Measurements from ENCODE around the gene AATK. TPM values are rescaled to one million over a fixed set of nuclear protein-coding genes. Genes with fewer than 3 reads are reported as not detected.

The AATK gene
- total and polyA plus RNA-seq, 2 of the 13 experiments (the other 11 are each of a cell fraction or from before 2014, with no cell fraction given) = 2.9 to 8.4 TPM

GRCh38 chr17:81099888-81100287 is 66.1 kb downstream of the AATK start (continued):
- no peak for TF ChIP-seq ZNF646 (CRISPR knock-in tag; IDR thresholded peaks at IDR 0.05)
- no peak for TF ChIP-seq KDM3A (CRISPR knock-in tag; IDR thresholded peaks at IDR 0.05; ENCODE audit: low read depth)
- no peak for TF ChIP-seq TCF7L2 (IDR thresholded peaks at IDR 0.05; ENCODE audit: low read depth, low read length)
- no peak for TF ChIP-seq ZNF446 (CRISPR knock-in tag; IDR thresholded peaks at IDR 0.05)
- no peak for TF ChIP-seq ZNF572 (CRISPR knock-in tag; IDR thresholded peaks at IDR 0.05)
- no peak for TF ChIP-seq NFKBIZ (CRISPR knock-in tag; IDR thresholded peaks at IDR 0.05)
- TF ChIP-seq ZNF768 (CRISPR knock-in tag; IDR thresholded peaks at IDR 0.05) = no peak
- no peak for TF ChIP-seq KMT2B (CRISPR knock-in tag; IDR thresholded peaks at IDR 0.05)
- TF ChIP-seq SMARCC2 (IDR thresholded peaks at IDR 0.05) = no peak
- TF ChIP-seq EEA1 (CRISPR knock-in tag; IDR thresholded peaks at IDR 0.05; ENCODE audit: borderline replicate concordance) = no peak

Measured in HepG2 (cell line).